ENCODE results near the gene GLB1L. TPM values are rescaled to one million over a fixed set of nuclear protein-coding genes. Genes with fewer than 3 reads are reported as not detected.
A peak's percentile ranks its signal among the peaks of the same experiment; 100 is the strongest.

The GLB1L gene
- total and polyA plus RNA-seq, 3 donors from 2014 or later, result 70.9 to 224 (median 109) TPM

- TF ChIP-seq, protein P1, sequence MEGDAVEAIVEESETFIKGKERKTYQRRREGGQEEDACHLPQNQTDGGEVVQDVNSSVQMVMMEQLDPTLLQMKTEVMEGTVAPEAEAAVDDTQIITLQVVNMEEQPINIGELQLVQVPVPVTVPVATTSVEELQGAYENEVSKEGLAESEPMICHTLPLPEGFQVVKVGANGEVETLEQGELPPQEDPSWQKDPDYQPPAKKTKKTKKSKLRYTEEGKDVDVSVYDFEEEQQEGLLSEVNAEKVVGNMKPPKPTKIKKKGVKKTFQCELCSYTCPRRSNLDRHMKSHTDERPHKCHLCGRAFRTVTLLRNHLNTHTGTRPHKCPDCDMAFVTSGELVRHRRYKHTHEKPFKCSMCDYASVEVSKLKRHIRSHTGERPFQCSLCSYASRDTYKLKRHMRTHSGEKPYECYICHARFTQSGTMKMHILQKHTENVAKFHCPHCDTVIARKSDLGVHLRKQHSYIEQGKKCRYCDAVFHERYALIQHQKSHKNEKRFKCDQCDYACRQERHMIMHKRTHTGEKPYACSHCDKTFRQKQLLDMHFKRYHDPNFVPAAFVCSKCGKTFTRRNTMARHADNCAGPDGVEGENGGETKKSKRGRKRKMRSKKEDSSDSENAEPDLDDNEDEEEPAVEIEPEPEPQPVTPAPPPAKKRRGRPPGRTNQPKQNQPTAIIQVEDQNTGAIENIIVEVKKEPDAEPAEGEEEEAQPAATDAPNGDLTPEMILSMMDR (IDR thresholded peaks at IDR 0.05), result no peak
- TF ChIP-seq POLR2A (IDR thresholded peaks at IDR 0.05), result no peak
- Histone ChIP-seq H3K27ac (no peak overlapping the region), H3K4me3 (no peak overlapping the region), H3K4me1 (peaks cover 26% of the 10 kb centered on the region), H3K9me3 (no peaks in the 10 kb centered on the region), H3K36me3 (ENCODE audit: low read depth, missing control alignments) (no peaks in the 10 kb centered on the region), H3K27me3 (no peaks in the 10 kb centered on the region)
- 88 to 90% methylated on average over 11 to 16 of the region's 16 CpGs for WGBS, 2 donors
- no peak for DNase-seq
- intact Hi-C loops (cut with DNase I; ENCODE audit: low total_unique reads), result no loop called here
Observed at GRCh38 chr2:219284501-219285372, 39.5 kb upstream of the GLB1L start.

DNA sequence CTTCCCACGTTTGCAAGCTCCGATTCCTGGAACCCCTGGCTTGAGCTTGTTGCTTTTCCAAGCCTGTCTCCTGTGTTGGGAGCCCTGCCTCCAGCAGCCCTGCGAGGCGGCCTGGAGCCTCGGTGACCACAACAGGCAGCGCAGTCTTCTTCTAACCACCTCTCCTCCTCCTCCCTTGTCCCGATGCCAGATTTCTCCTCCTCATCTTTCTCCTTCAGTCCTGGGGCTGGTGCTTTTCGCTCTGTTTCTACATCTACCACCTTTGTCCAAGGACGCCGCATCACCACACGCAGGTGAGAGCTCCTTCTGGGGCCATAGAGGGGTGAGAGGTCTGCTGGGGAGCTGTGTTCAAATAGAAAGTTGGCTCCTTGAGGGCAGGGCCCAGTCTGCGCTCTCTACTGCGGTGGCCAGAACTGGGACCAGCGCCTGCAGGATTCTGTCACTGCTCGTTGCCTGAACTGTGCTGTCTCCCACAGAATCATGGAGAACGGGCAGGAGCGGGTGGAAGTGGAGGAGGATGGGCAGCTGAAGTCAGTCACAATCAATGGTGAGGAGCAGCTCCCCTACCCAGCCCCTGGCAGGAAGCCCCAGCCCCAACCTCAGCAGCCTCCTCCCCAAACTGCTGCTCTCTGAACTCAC, 37.8 kb upstream of the GLB1L start:
- Histone ChIP-seq H3K27me3 (no peaks in the 10 kb centered on the region), H3K36me3 (ENCODE audit: low read depth, missing control alignments) (no peaks in the 10 kb centered on the region), H3K4me3 (no peak overlapping the region), H3K27ac (no peak overlapping the region), H3K4me1 (peaks cover 26% of the 10 kb centered on the region), H3K9me3 (no peaks in the 10 kb centered on the region)
- TF ChIP-seq, protein P1 (IDR thresholded peaks at IDR 0.05), result no peak
- no peak for TF ChIP-seq POLR2A (IDR thresholded peaks at IDR 0.05)
- DNase-seq, result no peak
- 83 to 89% methylated on average over 13 to 17 of the region's 17 CpGs for WGBS, 2 donors
- intact Hi-C loops (cut with DNase I; ENCODE audit: low total_unique reads), result no loop called here

DNA sequence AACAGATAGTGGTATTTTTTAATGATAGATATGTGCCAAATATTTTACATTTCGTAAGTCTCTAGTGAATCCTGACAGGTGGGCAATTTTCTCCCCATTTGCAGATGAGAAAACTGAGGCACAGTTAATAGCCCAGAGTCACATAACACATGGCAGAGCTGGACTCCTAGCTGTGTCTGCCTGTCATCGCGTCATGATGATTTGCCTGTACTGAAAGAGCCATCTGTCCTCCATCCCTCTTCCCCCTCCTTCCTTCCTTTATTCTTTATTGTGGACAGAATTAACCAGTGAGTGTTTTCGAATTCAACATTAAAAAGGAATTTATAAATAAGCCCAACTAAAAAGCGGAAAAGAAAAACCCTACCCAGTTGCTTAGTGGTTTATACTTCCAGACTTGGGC, 37.1 kb upstream of the GLB1L start:
- H3K4me1 ChIP-seq, result peaks cover 33% of the 10 kb centered on the region
- TF ChIP-seq POLR2A (IDR thresholded peaks at IDR 0.05), result no peak
- TF ChIP-seq, protein P1 (IDR thresholded peaks at IDR 0.05), result no peak
- intact Hi-C loops (cut with DNase I; ENCODE audit: low total_unique reads), result no loop called here
- no peak overlapping the region for H3K27ac ChIP-seq
- H3K27me3 ChIP-seq, result no peaks in the 10 kb centered on the region
- no peak for DNase-seq
- WGBS, 2 donors, result 89 to 94% methylated on average over 5 of the region's 5 CpGs
- H3K4me3 ChIP-seq, result no peak overlapping the region
- no peaks in the 10 kb centered on the region for H3K9me3 ChIP-seq
- no peaks in the 10 kb centered on the region for H3K36me3 ChIP-seq (ENCODE audit: low read depth, missing control alignments)

DNA sequence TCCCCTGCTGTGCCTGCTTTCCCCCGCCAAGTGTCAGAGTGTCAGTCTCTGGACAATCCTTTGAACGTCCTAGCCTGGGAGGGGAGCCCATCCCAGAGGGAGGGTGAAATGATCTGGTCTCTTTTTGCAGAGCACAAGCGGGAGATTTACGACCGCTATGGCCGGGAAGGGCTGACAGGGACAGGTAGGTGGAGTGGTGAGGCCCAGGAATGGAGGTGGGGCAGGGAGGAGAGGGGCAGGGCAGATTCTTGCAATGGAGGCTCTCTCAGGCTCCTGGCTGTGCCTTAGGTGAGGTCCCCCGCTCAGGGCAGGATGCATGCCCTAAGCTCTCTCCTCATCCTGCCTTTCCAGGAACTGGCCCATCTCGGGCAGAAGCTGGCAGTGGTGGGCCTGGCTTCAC, 36.3 kb upstream of the GLB1L start:
- DNase-seq, result no peak
- no peaks in the 10 kb centered on the region for H3K36me3 ChIP-seq (ENCODE audit: low read depth, missing control alignments)
- H3K27ac ChIP-seq, result peak overlapping the region in 1 of 2 donors; percentile 4
- peaks cover 33% of the 10 kb centered on the region for H3K4me1 ChIP-seq
- 90 to 91% methylated on average over 8 of the region's 8 CpGs for WGBS, 2 donors
- H3K9me3 ChIP-seq, result no peaks in the 10 kb centered on the region
- TF ChIP-seq POLR2A (IDR thresholded peaks at IDR 0.05), result no peak
- TF ChIP-seq, protein P1 (IDR thresholded peaks at IDR 0.05), result no peak
- H3K4me3 ChIP-seq, result no peak overlapping the region
- no peaks in the 10 kb centered on the region for H3K27me3 ChIP-seq
- intact Hi-C loops (cut with DNase I; ENCODE audit: low total_unique reads), result no loop called here

Measured in testis (tissue), 3 donors.